AG10803 (cell line): ENCODE data around the gene TTLL10.

Source experiments
- DNase-seq: peaks from one replicate; pipeline ENCODE4 v3.0.0; 2010; ENCODE audit warnings: low read depth
- H3K4me3 ChIP-seq: 2 replicates; pipeline ENCODE4 v1.5.1; 2011; ENCODE audit warnings: mild to moderate bottlenecking, low read length, control low read depth
- CTCF ChIP-seq: conservative IDR thresholded peaks from 2 replicates; pipeline ENCODE4 v1.5.1; 2011; ENCODE audit warnings: mild to moderate bottlenecking, low read length, control low read depth, inconsistent platforms

Gene TTLL10

DNA sequence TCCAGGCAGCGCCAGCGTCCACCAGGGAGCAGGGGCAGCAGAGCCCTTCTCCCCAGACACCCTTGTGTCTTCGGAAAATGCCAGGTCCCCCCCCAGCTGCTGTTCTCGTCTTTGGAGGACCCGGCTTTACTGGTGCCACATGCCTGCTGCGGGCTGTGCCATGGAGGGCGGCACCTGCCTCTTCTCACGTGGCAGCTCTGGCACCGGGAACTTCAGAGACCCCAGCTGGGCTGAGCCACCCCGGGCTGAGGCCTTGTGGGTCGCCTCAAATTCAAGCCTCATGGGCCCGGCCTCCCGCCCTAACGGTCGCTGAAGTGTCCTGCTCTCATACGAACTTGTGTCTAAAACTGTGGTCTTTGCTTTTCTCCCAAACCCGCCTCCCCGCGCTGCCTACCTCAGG, 30.8 kb upstream of the TTLL10 start:
- no peak for TF ChIP-seq CTCF
- no peak for DNase-seq
- H3K4me3 ChIP-seq: no peak overlapping the region

DNA sequence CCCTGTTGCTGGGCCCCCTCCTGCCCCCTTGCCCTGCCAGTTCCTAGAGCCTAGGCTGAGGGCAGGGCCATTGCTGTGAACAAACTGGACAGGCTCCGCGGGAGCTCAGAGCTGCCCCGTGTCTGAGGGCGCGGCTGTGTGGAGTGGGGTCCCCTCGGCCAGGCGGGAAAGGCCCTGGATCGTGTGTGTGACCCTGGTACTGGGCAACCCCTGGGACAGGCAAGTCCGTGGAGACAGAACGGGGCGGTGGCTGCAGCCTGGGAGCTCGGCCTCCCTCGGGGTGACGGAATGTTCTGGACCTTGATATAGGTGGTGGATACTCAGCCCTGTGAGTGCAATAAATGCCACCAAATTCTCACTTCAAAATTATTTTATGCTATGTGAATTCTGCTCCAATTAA, 30.0 kb upstream of the TTLL10 start:
- DNase-seq: no peak
- no peak for TF ChIP-seq CTCF
- no peak overlapping the region for H3K4me3 ChIP-seq

DNA sequence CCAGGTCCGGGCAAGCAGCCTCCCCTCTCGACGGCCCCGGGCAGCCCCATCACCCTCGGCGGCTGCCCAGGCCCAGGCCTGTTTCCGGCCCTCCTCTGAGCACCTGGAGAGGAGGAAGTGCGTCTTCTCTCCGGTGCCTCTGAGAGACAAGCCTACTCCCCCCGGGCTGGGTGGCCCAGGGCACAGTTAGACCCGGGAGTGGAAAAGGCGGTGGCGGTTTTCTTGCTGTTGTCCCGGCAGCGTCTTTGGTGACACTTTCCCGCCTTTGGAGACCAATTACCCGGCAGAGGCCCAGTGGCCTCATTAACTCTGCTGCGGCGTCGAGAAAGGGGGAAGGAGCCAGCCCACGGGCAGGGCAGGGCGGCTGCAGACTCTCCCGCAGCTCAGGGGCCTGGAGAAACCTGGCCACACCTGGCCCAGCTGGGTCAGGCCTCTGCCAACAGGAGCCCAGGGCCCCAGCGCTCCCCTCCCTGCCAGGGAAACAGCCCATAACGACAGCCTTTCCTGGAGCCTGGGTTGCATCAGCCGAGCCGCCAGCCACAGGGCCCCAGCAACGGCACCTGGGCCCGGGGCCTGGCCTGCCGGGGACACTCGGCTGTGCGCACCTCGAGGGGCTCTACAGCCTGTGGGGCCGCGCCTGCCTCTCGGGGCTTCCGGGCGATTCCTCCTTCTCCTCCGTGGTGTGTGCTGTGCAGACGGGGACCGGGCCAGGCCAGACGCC, 29.4 kb upstream of the TTLL10 start:
- H3K4me3 ChIP-seq: no peak overlapping the region
- DNase-seq: no peak
- no peak for TF ChIP-seq CTCF

DNA sequence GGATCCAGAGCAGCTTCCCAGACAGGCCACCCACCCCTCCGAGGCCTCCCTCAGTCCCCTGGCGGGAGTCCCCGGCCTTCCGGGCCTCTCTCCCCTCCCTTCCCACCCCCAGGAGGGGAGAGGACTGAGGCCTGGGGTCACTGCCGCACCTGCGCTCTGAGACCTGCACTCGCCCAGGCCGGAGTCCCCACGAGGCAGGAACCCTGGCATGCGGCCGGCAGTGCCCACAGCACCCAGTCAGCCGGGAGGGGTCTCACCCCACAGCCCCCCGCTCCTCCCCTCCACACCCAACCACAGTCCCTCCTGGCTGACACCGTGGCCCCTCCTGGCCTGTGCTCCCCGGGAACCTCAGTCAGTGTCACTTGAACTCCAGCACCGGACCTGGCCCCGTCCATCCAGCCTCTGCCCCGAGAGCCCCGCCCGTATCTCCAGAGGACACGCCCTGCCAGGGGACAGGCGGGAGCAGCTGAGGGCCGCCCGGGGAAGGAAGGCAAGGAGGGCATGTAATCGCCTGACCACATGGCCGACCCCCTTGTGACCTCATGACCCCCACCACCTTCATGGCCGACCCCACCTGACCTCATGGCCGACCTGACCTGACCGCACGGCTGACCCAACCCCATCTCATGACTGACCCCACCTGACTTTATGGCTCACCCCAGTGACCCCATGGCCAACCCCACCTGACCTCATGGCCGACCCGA, 28.7 kb upstream of the TTLL10 start:
- no peak for DNase-seq
- TF ChIP-seq CTCF: no peak
- no peak overlapping the region for H3K4me3 ChIP-seq

GRCh38 chr1:1145547-1145914, 28.1 kb upstream of the TTLL10 start:
- TF ChIP-seq CTCF: no peak
- H3K4me3 ChIP-seq: no peak overlapping the region
- no peak for DNase-seq

GRCh38 chr1:1146026-1146425, 27.7 kb upstream of the TTLL10 start:
- no peak for DNase-seq
- TF ChIP-seq CTCF: no peak
- H3K4me3 ChIP-seq: no peak overlapping the region

GRCh38 chr1:1146596-1146995, 27.1 kb upstream of the TTLL10 start:
- no peak for TF ChIP-seq CTCF
- DNase-seq: no peak
- H3K4me3 ChIP-seq: no peak overlapping the region
